NCI-H2081 (cell line): Measurements from ENCODE around the gene LRG1.
A peak's percentile ranks its signal among the peaks of the same experiment; 100 is the strongest.
"Not testable (repeated sequence)": the region's sequence is repeated elsewhere in the genome, so short reads cannot be mapped to it uniquely, and the experiment has no call there.

Experiments
- DNase-seq, 2 experiments: peaks; one replicate each; lab custom pipeline; 2025; lab: John Stamatoyannopoulos, UW

The LRG1 gene

DNA sequence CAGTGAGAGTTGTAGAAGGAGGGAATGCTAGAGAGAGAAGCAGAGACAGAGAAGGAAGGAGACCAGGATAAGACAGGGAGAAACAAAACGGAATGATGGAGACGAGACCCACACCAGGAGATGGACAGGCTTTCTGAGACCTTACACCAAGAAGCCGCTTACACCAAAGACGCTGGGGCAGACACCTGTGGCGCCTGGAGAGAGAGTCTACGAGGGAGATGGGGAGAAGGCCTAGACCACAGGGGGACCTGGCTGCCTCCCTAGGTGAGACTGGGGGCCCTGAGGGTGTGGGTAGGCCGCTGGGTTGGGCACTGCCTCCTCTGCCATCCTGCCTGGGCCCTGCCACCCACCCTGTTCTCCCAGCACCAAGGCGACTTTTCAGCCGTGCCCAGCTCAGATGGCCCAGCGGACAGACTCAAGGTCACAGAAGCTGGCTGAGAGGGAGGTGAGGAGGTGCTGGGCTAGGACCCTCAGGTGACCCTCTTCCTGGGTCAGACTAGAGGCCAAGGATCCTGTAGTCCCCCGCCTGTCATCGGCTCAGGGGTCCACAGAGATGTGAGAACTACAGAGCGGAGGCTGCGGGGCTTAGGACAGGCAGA is 9.8 kb downstream of the LRG1 start:
- DNase-seq, result no peak

DNA sequence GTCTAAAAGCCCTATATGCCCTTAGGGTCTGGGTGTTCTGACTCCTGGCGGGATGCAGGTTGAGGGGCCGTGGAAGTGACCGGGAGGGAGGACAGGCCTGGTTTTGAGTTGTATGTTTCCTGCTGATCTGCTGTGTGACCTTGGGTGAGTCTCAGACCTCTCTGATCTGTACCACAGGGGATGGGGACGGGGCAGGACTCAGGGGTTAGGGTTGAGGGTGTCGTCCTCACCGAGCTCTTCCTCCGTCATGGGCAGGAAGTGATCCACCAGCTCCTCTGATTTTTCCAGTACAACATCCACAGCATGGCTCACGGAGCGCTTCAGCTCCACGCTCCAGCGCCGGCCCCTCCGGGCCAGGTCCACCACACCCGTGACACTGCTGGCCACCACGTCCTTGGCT is 11.0 kb downstream of the LRG1 start:
- no peak for DNase-seq

DNA sequence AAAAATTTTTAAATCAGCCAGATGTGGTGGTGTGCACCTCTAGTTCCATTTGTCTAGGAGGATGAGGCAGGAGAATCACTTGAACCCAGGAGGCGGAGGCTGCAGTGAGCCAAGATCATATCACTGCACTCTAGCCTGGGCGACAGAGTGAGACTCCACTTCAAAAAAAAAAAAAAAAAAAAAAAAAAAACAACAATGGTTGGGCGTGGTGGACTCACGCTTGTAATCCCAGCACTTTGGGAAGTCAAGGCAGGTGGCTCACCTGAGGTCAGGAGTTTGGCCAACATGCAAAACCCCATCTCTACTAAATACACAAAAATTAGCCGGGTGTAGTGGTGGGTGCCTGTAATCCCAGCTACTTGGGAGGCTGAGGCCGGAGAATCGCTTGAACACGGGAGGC is 12.5 kb downstream of the LRG1 start:
- DNase-seq, result not testable (repeated sequence)

DNA sequence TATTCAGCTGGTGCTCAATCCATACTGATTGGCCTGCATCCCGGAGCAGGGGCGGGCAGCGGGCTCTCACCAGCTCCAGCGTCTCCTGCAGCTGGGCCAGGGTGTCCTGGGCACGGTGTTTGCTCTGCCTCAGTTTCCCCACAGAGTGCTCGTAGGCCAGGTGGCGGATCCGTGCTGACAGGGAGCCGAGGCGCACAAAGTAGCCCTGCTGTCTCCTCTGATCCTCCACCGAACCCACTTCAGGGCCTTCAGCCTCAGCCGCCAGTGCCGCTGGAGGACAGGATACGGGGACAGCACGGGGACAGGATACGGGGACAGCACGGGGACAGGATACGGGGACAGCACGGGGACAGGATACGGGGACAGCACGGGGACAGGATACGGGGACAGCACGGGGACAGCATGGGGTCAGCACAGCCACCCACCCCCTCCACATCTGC is 14.3 kb downstream of the LRG1 start:
- DNase-seq, result no peak

DNA sequence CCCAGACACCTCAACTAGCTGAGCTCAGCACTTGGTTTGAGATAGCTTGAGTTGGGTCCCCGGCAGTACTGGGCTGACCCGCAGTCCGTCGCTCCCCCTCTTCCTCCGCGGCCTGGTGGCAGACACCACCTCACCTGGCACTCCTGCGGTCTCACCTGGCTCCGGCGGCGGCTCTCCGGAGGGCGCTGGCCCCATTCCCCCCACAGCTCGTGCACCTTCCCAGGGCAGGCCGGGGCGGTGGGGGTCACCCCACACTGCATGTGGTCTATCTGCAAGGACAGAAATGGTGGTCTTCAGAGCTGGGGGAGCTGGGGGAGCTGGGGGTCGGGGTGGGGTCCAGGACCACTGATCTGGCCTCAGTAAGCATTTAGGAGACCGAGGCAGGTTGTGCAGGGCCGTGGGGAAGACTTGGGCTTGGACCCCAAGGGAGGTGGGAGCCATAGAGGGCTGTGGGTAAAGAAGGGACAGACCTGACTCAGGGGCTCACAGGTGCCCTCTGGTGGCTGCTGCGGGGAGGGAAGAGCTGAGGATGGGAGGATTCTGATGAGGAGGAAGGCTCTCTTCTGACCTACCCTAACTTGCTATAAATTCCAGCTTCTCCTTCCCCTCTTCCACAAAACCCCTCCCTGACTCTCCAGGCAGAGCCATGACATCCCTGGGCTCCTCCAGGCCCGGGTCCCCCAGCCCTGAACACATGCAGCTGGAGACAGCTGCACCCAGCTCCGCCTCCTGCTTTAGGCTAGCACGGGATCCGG is 14.9 kb downstream of the LRG1 start:
- peak; percentile 35 to 50 for DNase-seq

DNA sequence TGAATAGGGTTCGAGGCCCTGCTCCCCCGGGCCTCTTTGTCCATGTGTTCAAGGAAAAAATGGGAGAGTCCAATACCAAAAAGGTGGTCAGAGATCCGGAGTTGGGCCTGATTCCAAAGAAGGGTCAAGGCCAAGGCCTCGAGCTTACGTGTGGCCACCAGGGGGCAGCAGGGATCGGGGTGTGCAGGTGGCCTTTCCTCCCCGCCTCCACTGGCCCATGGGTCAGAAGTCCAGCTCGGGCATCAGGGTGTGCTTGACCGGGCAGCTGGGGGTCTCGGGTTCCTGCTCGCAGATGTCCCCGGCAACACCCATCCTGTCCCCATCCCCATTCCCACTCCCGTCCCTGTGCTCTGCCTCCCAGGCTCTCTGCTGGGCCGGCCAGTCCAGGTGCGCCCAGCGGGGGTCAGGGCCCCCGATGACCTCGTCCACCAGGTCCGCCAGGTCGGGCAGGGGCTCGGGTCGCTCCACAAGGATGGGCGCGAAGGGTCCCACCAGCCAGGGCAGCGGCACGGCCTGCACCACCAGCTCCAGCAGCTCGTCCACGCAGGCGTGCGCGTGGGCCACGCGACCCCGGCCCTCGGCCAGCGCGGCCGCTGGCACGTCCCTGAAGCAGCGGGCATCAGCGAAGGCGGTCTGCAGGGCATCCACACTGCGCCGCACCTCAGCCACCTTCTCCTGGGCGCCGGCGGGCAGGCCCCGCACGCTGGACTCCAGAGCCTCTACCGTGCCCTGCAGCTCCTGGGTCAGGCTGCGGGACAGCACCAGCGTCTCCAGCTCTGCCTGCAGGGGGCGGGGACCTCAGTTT is 16.3 kb downstream of the LRG1 start:
- no peak for DNase-seq

DNA sequence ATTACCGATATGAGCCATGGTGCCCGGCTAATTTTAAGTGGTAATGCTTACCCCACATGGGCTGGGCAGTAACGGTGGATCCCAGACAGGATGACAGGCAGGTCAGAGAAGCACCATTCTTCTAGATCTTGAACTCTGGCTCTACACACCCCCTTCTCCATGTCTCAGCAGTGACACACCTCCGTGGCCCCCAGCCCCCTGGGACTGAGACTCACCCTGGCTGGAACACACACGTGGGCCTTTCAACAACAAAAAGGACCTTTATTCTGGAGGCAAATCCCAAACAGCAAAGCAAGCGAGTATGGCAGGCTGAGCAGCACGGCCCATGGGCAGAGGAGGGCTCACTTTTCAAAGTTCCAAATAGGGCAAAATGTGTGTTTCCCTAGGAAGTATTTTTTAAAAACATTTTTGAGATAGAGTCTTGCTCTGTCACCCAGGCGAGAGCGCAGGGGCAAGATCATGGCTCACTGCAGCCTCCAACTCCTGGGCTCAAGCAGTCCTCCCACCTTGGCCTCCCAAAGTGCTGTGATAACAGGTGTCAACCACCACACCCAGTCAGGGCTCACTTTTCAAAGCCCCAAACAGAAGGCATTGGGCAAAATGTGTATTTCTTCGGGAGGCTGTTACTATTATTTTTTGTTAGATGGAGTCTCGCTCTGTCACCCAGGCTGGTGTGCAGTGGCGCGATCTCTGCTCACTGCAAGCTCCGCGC is 17.4 kb downstream of the LRG1 start:
- no peak for DNase-seq

DNA sequence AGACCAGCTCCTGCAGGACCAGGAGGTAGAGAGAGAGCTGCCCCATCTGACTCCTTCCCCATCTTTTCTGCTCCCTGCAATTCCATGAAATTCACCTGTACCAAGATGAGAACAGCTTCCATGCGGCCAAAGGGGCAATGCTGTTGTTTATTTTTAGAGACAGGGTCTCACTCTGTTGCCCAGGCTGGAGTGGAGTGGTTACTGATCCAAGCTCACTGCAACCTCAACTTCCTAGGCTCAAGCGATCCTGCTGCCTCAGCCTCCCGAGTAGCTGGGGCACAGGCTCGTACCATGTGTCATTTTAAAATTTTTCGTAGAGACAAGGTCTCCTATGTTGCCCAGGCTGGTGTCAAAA is 18.0 kb downstream of the LRG1 start:
- DNase-seq, result no peak

DNA sequence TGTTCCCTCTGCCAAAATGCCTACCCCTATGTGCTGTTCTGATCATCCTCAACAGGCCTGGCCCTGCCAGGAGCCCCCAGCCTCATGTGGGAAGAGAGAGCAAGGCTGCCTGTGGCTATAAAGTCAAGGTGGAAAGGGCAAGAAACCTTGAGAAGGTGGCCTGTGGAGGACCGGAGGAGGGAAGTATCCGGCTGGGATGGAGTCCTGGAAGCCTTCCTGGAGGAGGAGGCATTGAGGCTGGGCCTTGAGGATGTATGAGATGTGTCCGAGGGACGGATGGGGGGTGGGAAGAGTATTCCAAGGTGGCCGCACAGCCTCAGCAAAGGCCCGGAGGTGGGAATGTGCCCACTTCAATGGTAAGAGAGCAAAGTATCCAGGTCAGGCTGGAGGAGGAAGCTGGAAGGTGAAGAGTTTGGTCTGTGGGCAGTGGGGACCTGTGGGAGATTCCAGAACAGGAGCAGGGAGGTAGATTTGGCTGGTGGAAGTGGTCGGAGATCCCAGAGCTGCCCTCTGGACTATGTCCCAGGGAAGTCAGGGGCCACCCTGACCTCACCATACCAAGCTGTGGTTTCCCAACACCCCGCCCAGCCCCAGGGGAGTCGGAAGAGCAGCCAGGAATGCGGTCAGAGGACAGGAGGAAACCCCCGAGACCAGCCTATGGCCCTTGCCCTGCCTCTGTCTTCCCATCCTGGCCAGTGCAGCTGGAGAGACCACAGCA is 18.5 kb downstream of the LRG1 start:
- no peak for DNase-seq

DNA sequence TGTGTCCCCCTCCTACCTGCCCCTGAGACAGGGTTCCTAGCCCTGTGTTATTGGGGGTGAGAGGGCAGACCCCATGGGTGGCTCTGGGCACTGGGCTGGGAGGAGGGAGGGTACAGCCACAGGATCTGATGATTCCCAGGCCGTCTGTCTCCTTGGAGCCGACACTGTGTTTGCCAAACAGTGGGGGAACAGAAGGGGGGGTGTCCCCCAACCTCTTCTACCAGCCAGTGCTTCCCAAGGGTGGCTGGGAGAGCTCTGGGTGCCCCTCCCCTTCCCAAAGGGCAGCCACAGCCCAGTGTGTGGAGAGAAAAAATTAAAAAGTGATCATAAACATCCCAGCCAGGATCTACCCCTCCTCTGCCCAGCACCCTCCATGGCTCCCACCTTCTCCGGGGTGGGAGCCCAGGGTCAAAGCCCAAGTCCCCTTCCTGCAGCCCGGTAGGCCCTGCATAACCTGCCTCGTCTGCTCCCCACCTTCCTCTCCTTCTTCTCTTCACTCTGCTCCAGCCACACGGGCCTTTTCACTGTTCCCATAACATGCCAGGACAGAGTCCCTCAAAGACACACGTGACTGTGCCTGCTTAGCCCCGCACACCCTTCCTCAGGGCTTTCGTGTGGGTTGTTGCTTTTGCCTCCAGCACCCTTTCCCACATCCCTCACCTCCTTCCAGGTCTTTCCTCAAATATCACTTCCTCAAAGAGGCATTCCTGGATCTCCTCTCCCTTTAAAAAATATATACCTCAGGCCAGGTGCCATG is 20.1 kb downstream of the LRG1 start:
- peak in 1 of 2 experiments; percentile 5 for DNase-seq

DNA sequence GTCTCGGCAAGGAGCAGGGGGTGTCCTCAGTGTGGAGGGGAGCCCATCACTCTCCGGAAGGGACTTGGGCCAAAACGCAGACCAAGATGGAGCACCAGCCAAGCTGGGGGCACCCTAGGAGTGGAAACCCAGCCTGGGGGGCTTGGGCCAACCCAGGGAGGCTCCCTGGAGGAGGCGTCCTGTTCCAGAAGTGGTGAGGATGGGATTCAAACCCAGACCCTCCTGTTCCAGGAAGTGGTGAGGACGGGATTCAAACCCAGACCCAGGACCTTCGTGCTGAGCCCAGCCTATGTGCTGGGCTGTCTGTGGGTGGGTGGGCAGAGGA is 20.7 kb downstream of the LRG1 start:
- no peak for DNase-seq

DNA sequence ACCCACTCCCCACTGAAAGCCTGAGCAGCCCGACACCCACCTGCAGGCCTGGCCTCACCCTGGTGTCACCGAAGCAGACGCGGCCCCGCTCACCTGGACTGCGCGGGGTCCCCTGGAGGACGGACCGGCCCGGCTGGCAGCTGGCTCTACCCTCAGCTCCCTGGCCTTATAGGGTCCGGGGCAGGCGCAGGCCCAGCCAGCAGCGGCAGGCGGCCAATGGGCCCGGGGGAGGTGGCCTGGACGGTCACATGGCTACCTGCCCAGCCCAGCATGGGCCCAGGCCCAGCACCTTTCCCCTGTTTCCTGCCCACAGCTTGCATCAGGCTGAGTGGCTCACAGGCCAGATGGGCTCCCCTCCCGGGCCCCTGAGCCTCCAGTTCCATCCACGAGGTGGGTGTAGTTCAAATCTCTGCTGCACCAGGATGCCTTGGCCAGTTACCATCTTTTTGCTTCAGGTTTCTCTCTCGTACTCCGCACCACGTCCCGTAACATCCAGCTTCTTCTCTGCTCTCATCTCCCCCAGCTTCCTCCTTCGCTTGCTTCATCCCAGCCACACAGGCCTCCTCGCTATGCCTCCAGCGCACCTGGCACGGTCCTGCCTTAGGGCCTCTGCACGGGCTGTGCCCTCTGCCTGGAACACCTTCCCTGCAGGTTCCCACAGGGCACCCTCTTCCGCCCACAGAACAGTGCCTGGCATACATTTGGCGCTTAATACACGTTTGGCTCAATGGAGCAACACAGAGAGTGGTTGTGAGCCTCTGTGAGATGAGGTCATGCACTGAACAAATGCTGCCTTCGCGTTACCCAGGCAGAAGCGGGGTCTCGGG is 21.3 kb downstream of the LRG1 start, which contains the start of gene PLIN4:
Gene PLIN4, minus strand, starts transcription at position 142 of the 827 bp plus-strand sequence. CDS start 214 bp downstream, outside the sequence.
- DNase-seq, result no peak

DNA sequence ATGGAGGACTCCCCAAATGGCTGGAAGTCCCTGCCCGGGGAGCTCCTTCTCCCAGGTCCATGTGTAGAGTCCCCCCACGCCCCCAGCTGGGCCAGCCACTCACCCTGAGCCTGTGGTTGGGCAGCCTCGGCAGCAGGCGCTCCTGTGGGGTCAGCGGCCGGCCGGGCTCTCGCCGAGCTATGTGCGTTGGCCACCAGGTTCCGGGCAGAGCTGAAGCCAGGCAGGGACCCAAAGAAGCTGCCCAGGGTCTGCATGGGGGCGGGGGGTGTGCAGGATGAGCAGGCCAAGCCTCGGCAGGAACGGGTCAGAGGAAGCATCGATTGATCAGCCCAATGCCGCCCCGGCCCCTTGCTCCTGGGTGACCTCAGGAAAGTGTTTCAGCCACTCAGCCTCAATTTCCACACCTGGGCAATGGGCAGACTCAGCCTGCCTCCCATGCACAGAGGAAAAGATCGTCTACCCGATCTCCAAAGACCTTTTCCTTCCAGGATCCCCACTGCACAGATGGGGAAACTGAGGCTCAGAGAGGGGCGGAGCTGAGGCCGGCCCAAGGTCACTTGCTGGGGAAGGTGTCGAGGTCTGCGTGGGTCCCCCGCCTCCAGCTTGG is 22.3 kb downstream of the LRG1 start:
- no peak for DNase-seq

DNA sequence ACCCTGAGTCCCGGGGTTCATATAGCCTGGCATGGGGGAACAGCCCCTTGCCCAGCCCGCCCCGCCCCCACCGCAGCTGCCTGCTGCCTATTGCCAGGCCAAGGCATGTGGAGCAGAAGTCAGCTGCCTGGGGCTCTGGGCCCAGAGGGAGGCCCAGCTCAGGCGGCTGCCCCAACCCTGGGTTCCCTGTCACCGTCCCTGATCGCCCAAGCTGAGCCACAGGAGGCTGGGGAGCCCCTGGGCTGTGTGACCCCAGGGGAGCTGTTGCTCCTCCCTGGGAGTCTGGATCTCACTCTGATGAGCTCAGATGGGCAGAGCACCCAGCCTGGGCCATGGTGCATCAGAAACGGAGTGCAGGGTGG is 22.9 kb downstream of the LRG1 start:
- DNase-seq, result no peak

DNA sequence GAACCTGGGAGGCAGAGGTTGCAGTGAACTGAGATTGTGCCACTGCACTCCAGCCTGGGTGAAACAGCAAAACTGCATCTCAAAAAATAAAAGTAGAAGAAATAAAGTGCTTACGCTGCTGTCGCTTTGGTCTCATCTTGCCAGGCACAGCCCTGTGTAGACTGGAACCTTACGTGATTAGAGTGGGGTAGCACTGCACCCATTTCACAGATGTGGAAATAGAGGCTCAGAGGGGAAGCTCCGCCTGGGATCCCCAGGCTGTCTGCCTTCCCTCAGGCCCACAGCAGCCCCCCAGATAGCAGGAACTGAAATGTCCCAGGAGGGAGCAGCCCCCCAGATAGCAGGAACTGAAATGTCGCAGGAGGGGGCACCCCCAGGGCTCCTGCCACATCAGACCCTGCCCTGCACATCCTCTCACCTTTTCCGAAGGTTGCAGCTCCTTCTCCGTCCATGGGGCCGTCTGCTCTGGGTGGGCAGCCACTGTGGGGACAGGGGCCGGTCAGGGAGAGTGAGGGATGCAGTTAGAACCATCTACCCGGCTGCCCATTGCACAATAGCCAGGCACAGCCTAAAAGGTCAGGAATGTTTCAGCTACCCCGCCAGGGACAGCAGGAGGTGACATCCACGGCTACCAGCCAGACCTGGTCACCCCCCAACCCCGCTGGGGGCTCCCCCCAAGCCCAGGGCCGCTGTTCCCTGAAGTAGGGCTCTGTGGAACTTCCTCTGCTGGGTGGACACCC is 23.5 kb downstream of the LRG1 start:
- no peak for DNase-seq

DNA sequence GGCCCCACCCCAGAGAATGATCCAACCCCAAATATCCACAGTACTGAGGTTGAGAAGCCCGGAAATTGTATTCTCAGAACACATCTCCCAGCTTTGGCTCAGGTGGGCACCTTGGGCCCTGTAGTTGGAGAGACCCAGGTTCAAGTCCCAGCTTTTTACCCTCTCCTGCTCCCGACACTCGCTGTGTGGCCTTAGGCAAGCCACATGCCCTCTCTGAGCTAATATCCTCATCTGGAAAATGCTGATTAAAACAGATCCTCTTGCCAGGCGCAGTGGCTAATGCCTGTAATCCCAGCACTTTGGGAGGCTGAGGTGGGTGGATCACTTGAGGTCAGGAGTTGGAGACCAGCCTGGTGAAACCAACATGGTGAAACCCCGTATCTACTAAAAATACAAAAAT is 24.1 kb downstream of the LRG1 start:
- DNase-seq, result no peak

DNA sequence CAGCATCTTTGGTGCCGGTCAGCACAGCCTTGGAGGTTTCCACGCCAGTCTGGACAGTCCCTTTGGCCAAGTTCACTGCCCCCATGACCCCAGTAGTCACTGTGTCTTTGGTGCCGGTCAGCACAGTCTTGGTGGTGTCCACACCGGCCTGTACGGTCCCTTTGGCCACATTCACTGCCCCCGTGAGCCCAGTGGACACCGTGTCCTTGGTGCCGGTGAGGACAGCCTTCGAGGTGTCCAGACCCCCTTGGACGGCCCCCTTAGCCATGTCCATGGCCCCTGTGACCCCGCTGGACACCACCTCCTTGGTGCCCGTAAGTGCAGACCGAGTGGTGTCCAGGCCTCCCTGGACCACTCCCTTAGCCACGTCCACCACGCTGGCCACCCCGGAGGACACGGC is 26.6 kb downstream of the LRG1 start:
- no peak for DNase-seq

DNA sequence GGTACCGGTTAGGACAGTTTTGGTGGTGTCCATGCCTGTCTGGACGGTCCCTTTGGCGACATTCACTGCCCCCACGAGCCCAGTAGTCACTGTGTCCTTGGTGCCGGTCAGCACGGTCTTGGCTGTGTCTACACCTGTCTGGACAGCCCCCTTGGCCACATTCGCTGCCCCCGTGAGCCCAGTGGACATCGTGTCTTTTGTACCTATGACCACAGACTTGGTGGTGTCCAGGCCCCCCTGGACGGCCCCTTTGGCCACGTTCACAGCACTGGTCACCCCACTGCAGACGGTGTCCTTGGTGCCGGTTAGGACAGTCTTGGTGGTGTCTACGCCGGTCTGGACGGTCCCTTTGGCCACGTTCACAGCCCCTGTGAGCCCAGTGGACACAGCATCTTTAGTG is 27.8 kb downstream of the LRG1 start:
- DNase-seq, result no peak
